Thoracic aorta (tissue), 2 donors: ENCODE data around the gene ELOVL6. TPM values are rescaled to one million over a fixed set of nuclear protein-coding genes. Genes with fewer than 3 reads are reported as not detected.

ENCODE experiments used
- ATAC-seq: fragments of 150-250 bp; one replicate; pipeline ENCODE4 v1.8.0; 2017; ENCODE audit warnings: low read depth; ENCODE audit not compliant: insufficient number of reproducible peaks, low FRiP score
- DNase-seq: peaks from one replicate; pipeline ENCODE4 v3.0.0-alpha.2; 2020; ENCODE audit warnings: low spot score
- H3K27ac ChIP-seq, 2 donors: fragments of 200-600 bp; sonication (generic); 1 replicate in 1 of 2; 2 replicates in 1 of 2; pipeline ENCODE4 v1.5.1; 2016; ENCODE audit warnings: mild to moderate bottlenecking in 2 of 2, moderate library complexity in 2 of 2
- H3K27me3 ChIP-seq: fragments of 200-600 bp; sonication (generic); replicated peaks from 2 replicates; pipeline ENCODE4 v1.6.0; 2016; ENCODE audit warnings: mild to moderate bottlenecking; ENCODE audit not compliant: insufficient read depth
- H3K36me3 ChIP-seq: fragments of 200-600 bp; sonication (generic); one replicate; pipeline ENCODE4 v1.5.1; 2016
- H3K4me1 ChIP-seq, 2 donors: fragments of 200-600 bp; sonication (generic); 1 replicate in 1 of 2; 2 replicates in 1 of 2; pipeline versions ENCODE4 v1.5.1 to v1.6.0; 2016; ENCODE audit warnings: low read depth in 2 of 2, mild to moderate bottlenecking in 1 of 2; ENCODE audit not compliant: control insufficient read depth in 1 of 2
- H3K4me3 ChIP-seq: fragments of 200-600 bp; sonication (generic); 2 replicates; pipeline ENCODE4 v1.5.1; 2016; ENCODE audit warnings: mild to moderate bottlenecking
- H3K9me3 ChIP-seq: fragments of 200-600 bp; sonication (generic); 2 replicates; pipeline ENCODE4 v1.5.1; 2016
- total RNA-seq, 2 donors: library from RNA; depleted of rRNA; stranded (reverse); fragments of >200 nt; gene quantifications; one replicate each; pipeline versions ENCODE4 v1.1.0 to v1.2.3, GENCODE V29; 2016
- TF ChIP-seq, protein P1 (sequence below): fragments of 200-600 bp; sonication (generic); IDR thresholded peaks from one replicate; pipeline ENCODE4 v1.5.1; 2019; ENCODE audit warnings: antibody characterized with exemption

The ELOVL6 gene
- total RNA-seq, 2 donors from 2014 or later = 1.5 to 2.7 TPM

DNA sequence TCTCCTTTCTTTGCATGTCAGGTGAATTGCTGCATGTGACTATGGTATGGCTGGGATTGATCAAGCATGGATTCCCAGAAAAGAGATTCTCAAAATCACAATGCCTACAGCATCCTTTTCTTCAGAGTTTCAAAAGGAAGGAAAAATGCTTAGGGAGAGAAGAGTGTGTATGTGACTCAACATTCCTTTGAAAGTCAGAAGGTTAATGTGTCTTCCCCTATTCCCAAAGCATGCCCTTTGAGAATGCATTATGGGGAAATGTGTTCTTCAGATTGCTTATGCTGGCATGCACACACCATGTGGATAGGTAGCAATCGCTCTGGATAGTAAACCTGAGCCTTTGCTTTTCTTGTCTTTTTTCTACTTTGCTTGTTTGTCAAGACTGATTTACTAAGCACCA is 78.5 kb downstream of the ELOVL6 start:
- Histone ChIP-seq H3K27ac (no peak overlapping the region), H3K4me1 (no peaks in the 10 kb centered on the region), H3K27me3 (no peaks in the 10 kb centered on the region), H3K4me3 (no peak overlapping the region), H3K9me3 (no peaks in the 10 kb centered on the region), H3K36me3 (no peaks in the 10 kb centered on the region)
- DNase-seq (no peak), ATAC-seq (no peak)
- TF ChIP-seq, protein P1, sequence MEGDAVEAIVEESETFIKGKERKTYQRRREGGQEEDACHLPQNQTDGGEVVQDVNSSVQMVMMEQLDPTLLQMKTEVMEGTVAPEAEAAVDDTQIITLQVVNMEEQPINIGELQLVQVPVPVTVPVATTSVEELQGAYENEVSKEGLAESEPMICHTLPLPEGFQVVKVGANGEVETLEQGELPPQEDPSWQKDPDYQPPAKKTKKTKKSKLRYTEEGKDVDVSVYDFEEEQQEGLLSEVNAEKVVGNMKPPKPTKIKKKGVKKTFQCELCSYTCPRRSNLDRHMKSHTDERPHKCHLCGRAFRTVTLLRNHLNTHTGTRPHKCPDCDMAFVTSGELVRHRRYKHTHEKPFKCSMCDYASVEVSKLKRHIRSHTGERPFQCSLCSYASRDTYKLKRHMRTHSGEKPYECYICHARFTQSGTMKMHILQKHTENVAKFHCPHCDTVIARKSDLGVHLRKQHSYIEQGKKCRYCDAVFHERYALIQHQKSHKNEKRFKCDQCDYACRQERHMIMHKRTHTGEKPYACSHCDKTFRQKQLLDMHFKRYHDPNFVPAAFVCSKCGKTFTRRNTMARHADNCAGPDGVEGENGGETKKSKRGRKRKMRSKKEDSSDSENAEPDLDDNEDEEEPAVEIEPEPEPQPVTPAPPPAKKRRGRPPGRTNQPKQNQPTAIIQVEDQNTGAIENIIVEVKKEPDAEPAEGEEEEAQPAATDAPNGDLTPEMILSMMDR = no peak

GRCh38 chr4:110119337-110119736 is 79.1 kb downstream of the ELOVL6 start:
- Histone ChIP-seq H3K4me3 (no peak overlapping the region), H3K27ac (no peak overlapping the region), H3K36me3 (no peaks in the 10 kb centered on the region), H3K4me1 (no peaks in the 10 kb centered on the region), H3K9me3 (no peaks in the 10 kb centered on the region), H3K27me3 (no peaks in the 10 kb centered on the region)
- ATAC-seq (no peak), DNase-seq (no peak)
- TF ChIP-seq, protein P1 = no peak

DNA sequence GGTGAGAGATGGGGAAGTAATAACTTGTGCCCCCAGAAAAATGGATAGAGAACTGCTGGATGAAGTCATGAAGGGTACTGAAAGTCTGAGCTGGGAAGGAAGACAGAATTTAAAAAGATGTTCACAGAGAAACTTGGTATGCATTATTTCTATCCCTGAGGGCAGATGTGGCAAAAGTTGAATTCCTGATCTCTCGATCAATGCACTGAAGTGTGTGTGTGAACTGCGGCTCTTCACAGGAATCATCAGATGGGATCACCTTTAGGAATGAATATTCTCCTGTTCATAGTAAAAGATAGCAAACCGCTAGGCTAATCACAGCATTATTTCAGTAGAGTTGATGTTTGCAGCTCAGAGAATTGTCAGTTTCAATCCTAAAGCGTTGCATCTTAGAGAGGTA is 86.4 kb downstream of the ELOVL6 start:
- Histone ChIP-seq H3K27ac (no peak overlapping the region), H3K27me3 (no peaks in the 10 kb centered on the region), H3K4me3 (no peak overlapping the region), H3K4me1 (no peaks in the 10 kb centered on the region), H3K9me3 (no peaks in the 10 kb centered on the region), H3K36me3 (no peaks in the 10 kb centered on the region)
- TF ChIP-seq, protein P1 = no peak
- DNase-seq (no peak), ATAC-seq (no peak)

GRCh38 chr4:110109455-110109854 is 89.0 kb downstream of the ELOVL6 start:
- H3K27ac ChIP-seq = no peak overlapping the region
- no peaks in the 10 kb centered on the region for H3K4me1 ChIP-seq
- no peak overlapping the region for H3K4me3 ChIP-seq
- H3K36me3 ChIP-seq = no peaks in the 10 kb centered on the region
- TF ChIP-seq, protein P1 = no peak
- H3K27me3 ChIP-seq = no peaks in the 10 kb centered on the region
- no peaks in the 10 kb centered on the region for H3K9me3 ChIP-seq
- DNase-seq (no peak), ATAC-seq (no peak)

DNA sequence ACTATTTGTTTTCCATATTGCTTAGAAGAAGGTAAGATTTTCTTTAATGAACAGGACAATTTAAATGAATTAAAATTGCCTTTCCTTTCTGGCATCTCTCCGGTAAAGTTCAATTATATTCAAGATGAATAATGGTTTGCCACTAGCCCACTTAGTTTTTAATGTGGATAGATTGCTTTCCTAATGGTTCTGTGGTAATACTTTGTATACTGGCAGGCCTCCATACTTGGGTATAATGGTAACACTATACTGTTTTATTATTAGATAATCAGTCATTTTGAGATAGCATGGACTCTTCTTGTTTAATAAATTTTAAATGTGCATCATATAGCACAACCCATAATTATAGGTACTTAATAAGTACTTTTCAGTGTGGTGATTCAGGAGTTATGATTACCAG is 89.5 kb downstream of the ELOVL6 start:
- ATAC-seq = no peak

More for the DNA sequence above, 89.5 kb downstream of the ELOVL6 start:
- Histone ChIP-seq H3K27ac (no peak overlapping the region), H3K4me3 (no peak overlapping the region), H3K4me1 (no peaks in the 10 kb centered on the region), H3K9me3 (no peaks in the 10 kb centered on the region), H3K27me3 (no peaks in the 10 kb centered on the region), H3K36me3 (no peaks in the 10 kb centered on the region)
- TF ChIP-seq, protein P1 = no peak
- DNase-seq = no peak
